T-helper 2 cell treated with Interferon-gamma antibody and Interleukin-4, amounts not matched to agents 5 μg/mL and 100 μg/mL, for 36 hours (primary cell): Measurements from ENCODE around the gene IL1RAP.
"Not testable (repeated sequence)": the region's sequence is repeated elsewhere in the genome, so short reads cannot be mapped to it uniquely, and the experiment has no call there.

Source experiments
- DNase-seq: peaks from one replicate; pipeline ENCODE4 v3.0.0; 2021; ENCODE audit warnings: low spot score
- H3K27ac Mint-ChIP-seq: one replicate; pipeline ENCODE4 v1.8.0; 2021; ENCODE audit warnings: mild to moderate bottlenecking, mixed read lengths
- H3K27me3 Mint-ChIP-seq: one replicate; pipeline ENCODE4 v1.8.0; 2021; ENCODE audit warnings: low read depth, mixed read lengths
- H3K36me3 Mint-ChIP-seq: one replicate; pipeline ENCODE4 v1.8.0; 2021; ENCODE audit warnings: low read depth, mixed read lengths
- H3K4me1 Mint-ChIP-seq: one replicate; pipeline ENCODE4 v1.8.0; 2021; ENCODE audit warnings: low read depth, mixed read lengths
- H3K4me3 Mint-ChIP-seq: one replicate; pipeline ENCODE4 v1.8.0; 2022; ENCODE audit warnings: mild to moderate bottlenecking, moderate library complexity, mixed read lengths
- H3K9me3 Mint-ChIP-seq: one replicate; pipeline ENCODE4 v1.8.0; 2021; ENCODE audit warnings: mixed read lengths

Gene IL1RAP

GRCh38 chr3:190676481-190676880 is 162.6 kb downstream of the IL1RAP start:
- no peaks in the 10 kb centered on the region for H3K36me3 Mint-ChIP-seq
- H3K9me3 Mint-ChIP-seq, result peaks cover 3% of the 10 kb centered on the region
- H3K4me1 Mint-ChIP-seq, result no peaks in the 10 kb centered on the region
- H3K27ac Mint-ChIP-seq, result no peak overlapping the region
- H3K27me3 Mint-ChIP-seq, result peaks cover 5% of the 10 kb centered on the region
- DNase-seq, result no peak
- no peak overlapping the region for H3K4me3 Mint-ChIP-seq

GRCh38 chr3:190677001-190677400 is 163.1 kb downstream of the IL1RAP start:
- Mint-ChIP-seq H3K4me1 (no peaks in the 10 kb centered on the region), H3K27ac (no peak overlapping the region)

DNA sequence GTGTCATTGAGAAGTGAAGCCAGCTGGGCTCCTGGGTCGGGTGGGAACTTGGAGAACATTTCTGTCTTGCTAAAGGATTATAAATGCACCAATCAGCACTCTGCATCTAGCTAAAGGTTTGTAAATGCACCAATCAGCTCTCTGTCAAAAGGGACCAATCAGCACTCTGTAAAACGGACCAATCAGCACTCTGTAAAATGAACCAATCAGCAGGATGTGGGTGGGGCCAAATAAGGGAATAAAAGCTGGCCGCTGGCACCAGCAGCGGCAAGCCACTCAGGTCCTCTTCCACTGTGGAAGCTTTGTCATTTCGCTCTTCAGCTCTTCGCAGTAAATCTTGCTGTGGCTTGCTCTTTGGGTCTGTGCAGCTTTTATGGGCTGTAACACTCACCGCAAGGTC is 164.0 kb downstream of the IL1RAP start:
- not testable (repeated sequence) for H3K4me1 Mint-ChIP-seq, H3K4me3 Mint-ChIP-seq, H3K36me3 Mint-ChIP-seq

More at GRCh38 chr3:190677001-190677400, 163.1 kb downstream of the IL1RAP start:
- DNase-seq, result no peak
- Mint-ChIP-seq H3K9me3 (peaks cover 3% of the 10 kb centered on the region), H3K4me3 (no peak overlapping the region), H3K27me3 (peaks cover 5% of the 10 kb centered on the region), H3K36me3 (no peaks in the 10 kb centered on the region)

DNA sequence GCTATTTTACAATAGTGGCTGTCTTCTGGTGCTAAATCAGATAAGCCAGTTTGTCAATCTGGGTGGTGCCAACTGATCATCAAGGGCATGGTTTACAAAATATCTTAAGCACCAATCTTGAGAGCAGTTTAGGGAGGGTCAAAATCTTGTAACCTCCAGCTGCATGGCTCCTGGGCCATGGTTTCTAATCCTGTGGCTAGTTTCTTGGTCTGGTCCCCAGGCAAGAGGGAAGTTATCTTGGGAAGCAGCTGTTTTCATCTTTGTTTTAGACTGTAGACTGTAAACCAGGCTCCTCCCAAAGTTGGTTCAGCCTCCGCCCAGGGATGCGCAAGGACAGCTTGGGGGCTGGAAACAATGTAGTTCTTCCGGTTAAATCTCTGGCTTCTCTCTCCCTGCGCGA is 166.8 kb downstream of the IL1RAP start:
- Mint-ChIP-seq H3K4me1 (no peaks in the 10 kb centered on the region), H3K27ac (no peak overlapping the region), H3K36me3 (no peaks in the 10 kb centered on the region), H3K9me3 (peaks cover 3% of the 10 kb centered on the region), H3K4me3 (no peak overlapping the region), H3K27me3 (peaks cover 3% of the 10 kb centered on the region)
- no peak for DNase-seq

More for the DNA sequence above, 164.0 kb downstream of the IL1RAP start:
- not testable (repeated sequence) for H3K27ac Mint-ChIP-seq, DNase-seq, H3K27me3 Mint-ChIP-seq, H3K9me3 Mint-ChIP-seq

GRCh38 chr3:190684776-190685175 is 170.9 kb downstream of the IL1RAP start:
- H3K36me3 Mint-ChIP-seq, result no peaks in the 10 kb centered on the region
- DNase-seq, result no peak
- no peak overlapping the region for H3K27ac Mint-ChIP-seq
- peaks cover 14% of the 10 kb centered on the region for H3K27me3 Mint-ChIP-seq
- no peaks in the 10 kb centered on the region for H3K4me1 Mint-ChIP-seq
- H3K4me3 Mint-ChIP-seq, result no peak overlapping the region
- no peaks in the 10 kb centered on the region for H3K9me3 Mint-ChIP-seq

- H3K36me3 Mint-ChIP-seq, result no peaks in the 10 kb centered on the region
- H3K9me3 Mint-ChIP-seq, result no peaks in the 10 kb centered on the region
- no peak overlapping the region for H3K27ac Mint-ChIP-seq
- H3K27me3 Mint-ChIP-seq, result peaks cover 14% of the 10 kb centered on the region
- no peaks in the 10 kb centered on the region for H3K4me1 Mint-ChIP-seq
- DNase-seq, result no peak
- H3K4me3 Mint-ChIP-seq, result no peak overlapping the region
Measured at GRCh38 chr3:190686011-190686410, 172.1 kb downstream of the IL1RAP start.

GRCh38 chr3:190690246-190690645 is 176.4 kb downstream of the IL1RAP start:
- no peak for DNase-seq
- no peak overlapping the region for H3K4me3 Mint-ChIP-seq
- H3K36me3 Mint-ChIP-seq, result no peaks in the 10 kb centered on the region
- peaks cover 14% of the 10 kb centered on the region for H3K27me3 Mint-ChIP-seq
- H3K4me1 Mint-ChIP-seq, result peaks cover 4% of the 10 kb centered on the region
- no peak overlapping the region for H3K27ac Mint-ChIP-seq
- no peaks in the 10 kb centered on the region for H3K9me3 Mint-ChIP-seq

DNA sequence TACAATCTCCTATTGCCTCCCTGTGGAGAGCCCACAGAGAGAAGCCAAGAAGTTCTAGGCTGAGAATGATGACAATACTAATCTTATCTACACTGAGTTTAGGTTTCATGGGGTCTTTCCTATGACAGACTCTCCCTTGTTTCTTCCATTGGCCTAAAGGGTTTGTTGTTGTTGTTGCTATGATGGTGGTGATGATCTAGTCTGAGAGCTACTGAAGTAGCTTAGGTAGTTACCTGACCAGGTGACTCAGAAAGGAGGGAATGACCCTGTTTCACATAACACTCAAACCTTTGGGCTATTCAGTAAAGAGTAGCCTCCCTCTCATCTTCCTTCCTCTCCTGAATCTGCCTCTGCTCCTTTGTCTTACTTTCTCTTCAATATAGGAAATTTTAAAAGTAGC is 178.4 kb downstream of the IL1RAP start:
- Mint-ChIP-seq H3K4me3 (no peak overlapping the region), H3K9me3 (no peaks in the 10 kb centered on the region), H3K27me3 (peaks cover 14% of the 10 kb centered on the region), H3K27ac (no peak overlapping the region), H3K4me1 (peaks cover 7% of the 10 kb centered on the region), H3K36me3 (no peaks in the 10 kb centered on the region)
- no peak for DNase-seq

DNA sequence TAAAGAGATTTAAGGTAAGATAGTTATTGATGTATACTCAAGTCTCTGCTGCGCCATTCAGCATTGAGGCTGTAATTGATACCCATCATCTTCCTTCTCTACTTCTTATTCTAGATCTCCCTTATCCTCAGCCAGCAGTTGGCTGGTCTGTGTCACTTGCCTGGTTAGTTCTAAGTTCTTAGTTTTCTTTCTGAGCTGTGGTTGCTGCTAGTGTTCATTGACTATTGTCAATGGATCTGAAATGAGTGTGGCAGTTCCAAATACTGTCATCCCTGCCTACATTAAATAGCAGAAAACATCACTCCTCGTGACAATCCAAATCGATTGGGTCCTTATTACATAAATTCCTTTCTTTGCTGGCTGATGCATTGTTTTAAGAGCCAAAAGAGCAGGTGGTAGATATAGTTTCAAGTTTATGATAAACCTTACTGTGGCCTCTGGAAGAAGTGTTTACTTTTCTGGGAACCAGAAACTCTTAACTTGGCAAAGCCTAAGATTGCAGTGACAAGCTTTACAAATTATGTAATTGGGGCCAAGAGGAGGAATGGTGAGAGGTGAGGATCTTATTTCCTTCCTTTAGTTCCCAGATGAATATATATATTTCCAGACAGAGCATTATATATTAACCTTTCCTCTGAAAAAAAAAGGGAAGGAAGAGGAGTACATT is 180.6 kb downstream of the IL1RAP start:
- Mint-ChIP-seq H3K9me3 (no peaks in the 10 kb centered on the region), H3K4me3 (no peak overlapping the region), H3K4me1 (peaks cover 7% of the 10 kb centered on the region), H3K36me3 (no peaks in the 10 kb centered on the region), H3K27ac (no peak overlapping the region), H3K27me3 (peaks cover 10% of the 10 kb centered on the region)
- DNase-seq, result no peak

GRCh38 chr3:190695225-190695624 is 181.3 kb downstream of the IL1RAP start:
- Mint-ChIP-seq H3K4me1 (peaks cover 7% of the 10 kb centered on the region), H3K36me3 (no peaks in the 10 kb centered on the region), H3K27me3 (peaks cover 13% of the 10 kb centered on the region), H3K27ac (no peak overlapping the region), H3K9me3 (no peaks in the 10 kb centered on the region), H3K4me3 (no peak overlapping the region)
- DNase-seq, result no peak

GRCh38 chr3:190695994-190696393 is 182.1 kb downstream of the IL1RAP start:
- DNase-seq, result no peak
- no peak overlapping the region for H3K4me3 Mint-ChIP-seq

DNA sequence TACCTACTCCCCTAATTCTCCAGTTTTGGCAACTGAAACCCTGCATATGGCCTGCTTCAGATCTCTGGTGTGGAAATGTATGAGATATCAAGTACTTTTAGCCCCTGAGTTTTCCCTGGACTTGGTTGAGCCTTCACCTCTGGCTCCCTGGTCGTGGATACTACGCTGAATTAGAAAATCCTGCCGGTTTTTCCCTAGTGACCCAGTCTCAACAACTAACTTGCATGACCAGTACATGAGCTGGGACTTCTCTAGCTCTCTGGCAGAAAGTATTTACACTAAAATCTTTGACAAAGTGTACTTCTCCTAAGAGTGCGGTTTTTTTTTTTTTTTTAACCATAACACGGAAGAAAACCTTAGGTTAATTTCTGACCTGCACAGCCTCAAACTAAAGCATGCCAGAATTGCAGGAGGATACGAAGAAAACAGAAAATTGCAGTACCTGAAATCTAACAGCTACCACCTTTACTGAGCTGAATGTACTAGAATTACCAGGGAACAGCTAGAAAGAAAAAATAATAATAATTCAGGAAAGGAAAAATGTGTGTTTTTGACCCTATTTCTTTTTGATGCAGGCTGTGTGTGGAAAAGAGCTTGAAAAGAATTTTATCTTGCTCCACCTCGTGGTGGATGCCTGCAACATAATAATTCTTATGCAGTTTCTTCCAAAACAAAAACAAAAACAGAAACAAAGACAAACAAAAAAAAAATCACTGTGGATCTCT is 183.1 kb downstream of the IL1RAP start:
- no peak for DNase-seq
- Mint-ChIP-seq H3K36me3 (no peaks in the 10 kb centered on the region), H3K27ac (no peak overlapping the region), H3K9me3 (no peaks in the 10 kb centered on the region), H3K27me3 (peaks cover 22% of the 10 kb centered on the region), H3K4me3 (no peak overlapping the region), H3K4me1 (peaks cover 11% of the 10 kb centered on the region)

More at GRCh38 chr3:190695994-190696393, 182.1 kb downstream of the IL1RAP start:
- Mint-ChIP-seq H3K9me3 (no peaks in the 10 kb centered on the region), H3K4me1 (peaks cover 10% of the 10 kb centered on the region), H3K36me3 (no peaks in the 10 kb centered on the region), H3K27me3 (peaks cover 18% of the 10 kb centered on the region), H3K27ac (no peak overlapping the region)

GRCh38 chr3:190697502-190697830 is 183.6 kb downstream of the IL1RAP start:
- Mint-ChIP-seq H3K4me3 (no peak overlapping the region), H3K36me3 (no peaks in the 10 kb centered on the region), H3K27me3 (peaks cover 27% of the 10 kb centered on the region), H3K4me1 (peaks cover 7% of the 10 kb centered on the region), H3K9me3 (no peaks in the 10 kb centered on the region), H3K27ac (no peak overlapping the region)
- DNase-seq, result no peak

GRCh38 chr3:190697901-190698300 is 184.0 kb downstream of the IL1RAP start:
- no peaks in the 10 kb centered on the region for H3K36me3 Mint-ChIP-seq
- no peak for DNase-seq
- H3K27me3 Mint-ChIP-seq, result peaks cover 28% of the 10 kb centered on the region
- H3K4me3 Mint-ChIP-seq, result no peak overlapping the region
- no peaks in the 10 kb centered on the region for H3K9me3 Mint-ChIP-seq
- no peak overlapping the region for H3K27ac Mint-ChIP-seq
- peaks cover 6% of the 10 kb centered on the region for H3K4me1 Mint-ChIP-seq

DNA sequence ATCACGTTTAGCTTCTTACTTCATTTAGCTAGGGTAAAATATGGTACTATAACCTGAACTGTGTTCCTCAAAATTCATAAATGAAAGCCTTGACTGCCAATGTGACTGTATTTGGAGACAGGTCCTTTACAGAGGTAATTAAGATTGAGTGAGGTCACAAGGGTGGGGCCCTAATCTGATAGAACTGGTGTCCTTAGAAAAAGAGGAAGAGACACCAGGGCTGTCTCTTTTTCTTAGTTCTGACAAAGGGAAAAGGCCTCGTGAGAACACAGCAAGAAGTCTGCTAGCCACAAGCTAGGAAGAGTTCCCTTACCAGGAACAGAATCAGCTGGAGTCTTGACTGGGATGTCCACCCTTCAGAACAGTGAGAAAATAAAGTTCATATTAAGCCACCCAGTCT is 185.9 kb downstream of the IL1RAP start:
- Mint-ChIP-seq H3K27ac (no peak overlapping the region), H3K36me3 (no peaks in the 10 kb centered on the region), H3K9me3 (no peaks in the 10 kb centered on the region), H3K4me1 (peaks cover 6% of the 10 kb centered on the region), H3K4me3 (no peak overlapping the region), H3K27me3 (peaks cover 34% of the 10 kb centered on the region)
- no peak for DNase-seq
